BE2C (cell line): ENCODE results near the gene HSPA4L.

ENCODE experiments used
- DNase-seq: peaks from one replicate; pipeline ENCODE4 v3.0.0-alpha.2; 2020
- H3K27me3 ChIP-seq: fragments of 250-450 bp; sonication (Bioruptor Pico); 2 replicates; pipeline ENCODE4 v1.5.1; 2020; ENCODE audit warnings: mild to moderate bottlenecking
- H3K36me3 ChIP-seq: fragments of 250-450 bp; sonication (Bioruptor Pico); 2 replicates; pipeline ENCODE4 v1.5.1; 2020; ENCODE audit warnings: mild to moderate bottlenecking
- H3K4me1 ChIP-seq: fragments of 250-450 bp; sonication (Bioruptor Pico); 2 replicates; pipeline ENCODE4 v1.5.1; 2020
- H3K4me3 ChIP-seq: 2 replicates; pipeline ENCODE4 v1.5.1; 2011; ENCODE audit warnings: low read depth, low read length
- H3K9me3 ChIP-seq: fragments of 250-450 bp; sonication (Bioruptor Pico); 2 replicates; pipeline ENCODE4 v1.5.1; 2020
- CTCF ChIP-seq: IDR thresholded peaks from 2 replicates; pipeline ENCODE4 v1.5.1; 2012; ENCODE audit warnings: mild to moderate bottlenecking, low read depth, low read length

Gene HSPA4L

GRCh38 chr4:127849505-127850234 is 67.5 kb downstream of the HSPA4L start:
- no peaks in the 10 kb centered on the region for H3K36me3 ChIP-seq
- no peaks in the 10 kb centered on the region for H3K9me3 ChIP-seq
- H3K4me3 ChIP-seq: no peak overlapping the region
- no peak for DNase-seq
- no peaks in the 10 kb centered on the region for H3K27me3 ChIP-seq
- TF ChIP-seq CTCF: no peak
- no peaks in the 10 kb centered on the region for H3K4me1 ChIP-seq

GRCh38 chr4:127852661-127853060 is 70.5 kb downstream of the HSPA4L start:
- no peaks in the 10 kb centered on the region for H3K4me1 ChIP-seq
- no peaks in the 10 kb centered on the region for H3K36me3 ChIP-seq
- H3K27me3 ChIP-seq: no peaks in the 10 kb centered on the region
- H3K4me3 ChIP-seq: no peak overlapping the region
- no peak for TF ChIP-seq CTCF
- no peaks in the 10 kb centered on the region for H3K9me3 ChIP-seq
- DNase-seq: no peak

GRCh38 chr4:127856196-127856812 is 74.2 kb downstream of the HSPA4L start:
- no peak for TF ChIP-seq CTCF
- H3K4me1 ChIP-seq: no peaks in the 10 kb centered on the region
- H3K9me3 ChIP-seq: no peaks in the 10 kb centered on the region
- H3K27me3 ChIP-seq: no peaks in the 10 kb centered on the region
- H3K36me3 ChIP-seq: no peaks in the 10 kb centered on the region
- no peak for DNase-seq
- H3K4me3 ChIP-seq: no peak overlapping the region

GRCh38 chr4:127856813-127857447 is 74.8 kb downstream of the HSPA4L start:
- H3K4me1 ChIP-seq: no peaks in the 10 kb centered on the region
- H3K27me3 ChIP-seq: no peaks in the 10 kb centered on the region
- H3K4me3 ChIP-seq: no peak overlapping the region
- DNase-seq: no peak
- H3K36me3 ChIP-seq: no peaks in the 10 kb centered on the region
- TF ChIP-seq CTCF: no peak
- H3K9me3 ChIP-seq: no peaks in the 10 kb centered on the region

GRCh38 chr4:127857641-127858040 is 75.5 kb downstream of the HSPA4L start:
- no peaks in the 10 kb centered on the region for H3K4me1 ChIP-seq
- H3K27me3 ChIP-seq: no peaks in the 10 kb centered on the region
- no peaks in the 10 kb centered on the region for H3K36me3 ChIP-seq
- H3K9me3 ChIP-seq: no peaks in the 10 kb centered on the region
- DNase-seq: no peak
- no peak for TF ChIP-seq CTCF
- H3K4me3 ChIP-seq: no peak overlapping the region

- no peak for DNase-seq
- no peaks in the 10 kb centered on the region for H3K36me3 ChIP-seq
- no peak for TF ChIP-seq CTCF
- no peaks in the 10 kb centered on the region; the same call in 1 of the 2 replicates for H3K9me3 ChIP-seq
- no peak overlapping the region for H3K4me3 ChIP-seq
- H3K27me3 ChIP-seq: no peaks in the 10 kb centered on the region
- H3K4me1 ChIP-seq: no peaks in the 10 kb centered on the region
Observed at GRCh38 chr4:127868196-127868595, 86.1 kb downstream of the HSPA4L start.
